NCI-H1417 (cell line): ENCODE data around the gene CENPQ.
"Not testable (repeated sequence)": the region's sequence is repeated elsewhere in the genome, so short reads cannot be mapped to it uniquely, and the experiment has no call there.

Source experiments
- DNase-seq, 3 experiments: peaks; one replicate each; lab custom pipeline; 2025; lab: John Stamatoyannopoulos, UW

Gene CENPQ, protein sequence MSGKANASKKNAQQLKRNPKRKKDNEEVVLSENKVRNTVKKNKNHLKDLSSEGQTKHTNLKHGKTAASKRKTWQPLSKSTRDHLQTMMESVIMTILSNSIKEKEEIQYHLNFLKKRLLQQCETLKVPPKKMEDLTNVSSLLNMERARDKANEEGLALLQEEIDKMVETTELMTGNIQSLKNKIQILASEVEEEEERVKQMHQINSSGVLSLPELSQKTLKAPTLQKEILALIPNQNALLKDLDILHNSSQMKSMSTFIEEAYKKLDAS

DNA sequence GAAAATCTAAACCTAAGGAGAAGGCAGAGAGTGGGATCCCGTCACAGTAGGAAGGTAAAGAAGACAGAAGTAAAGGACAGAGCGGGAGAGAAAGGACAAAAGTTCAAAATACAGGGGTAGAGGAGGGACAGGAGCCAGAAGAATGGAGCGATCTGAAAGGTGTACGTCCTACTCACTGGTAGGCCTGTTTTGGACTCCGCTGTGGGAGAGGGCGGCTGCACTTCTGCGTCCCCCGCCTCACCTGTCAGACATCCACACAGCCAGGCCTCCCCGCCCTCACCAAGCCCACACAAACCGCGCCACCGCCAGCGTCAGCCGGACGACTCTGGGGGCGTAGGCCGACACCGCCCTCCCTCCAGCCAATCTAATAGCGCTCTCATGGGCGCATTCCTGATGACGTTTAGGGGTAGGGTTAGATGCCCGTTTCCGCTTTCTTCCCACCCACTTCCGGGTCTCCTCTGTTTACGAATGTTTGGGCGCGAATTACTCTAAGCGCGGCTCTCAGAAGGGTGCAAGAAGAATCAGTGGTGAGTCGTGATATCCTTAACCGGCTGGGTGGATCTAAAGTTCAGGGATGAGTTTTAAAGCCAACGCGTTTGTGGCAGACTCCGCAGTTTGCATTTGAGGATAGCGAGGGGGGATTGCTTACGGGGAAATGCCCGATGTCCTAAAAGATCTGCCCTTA is at the start of gene CENPQ, which contains the start of gene MMUT:
Gene CENPQ (plus strand): TSS at position 444 of the 685 bp plus-strand sequence. CDS start 6,807 bp downstream, outside the sequence.
Gene MMUT (minus strand): TSS at position 327 of the 685 bp plus-strand sequence. CDS start 3,787 bp downstream, outside the sequence.
- peak; percentile 92 to 97 (median 92) for DNase-seq

DNA sequence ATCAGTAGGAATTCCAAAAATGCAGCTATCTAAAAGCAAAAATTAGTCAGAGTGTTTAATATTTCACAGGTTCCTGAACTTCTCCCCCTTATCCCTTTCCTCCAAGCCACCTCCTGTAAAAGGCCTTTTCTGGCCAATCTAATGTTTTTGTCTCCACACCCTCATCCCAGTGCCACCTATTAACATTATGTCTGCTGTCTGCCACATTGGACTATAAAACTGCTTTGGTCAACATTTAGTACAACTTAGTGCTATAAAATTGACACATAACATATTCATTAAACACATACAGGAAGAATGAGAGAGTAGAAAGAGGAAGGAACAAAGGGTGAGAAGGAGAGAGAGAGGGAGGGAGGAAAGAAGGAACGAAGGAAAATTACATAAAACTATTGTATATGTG is 47.8 kb upstream of the CENPQ start:
- DNase-seq: no peak

- DNase-seq: no peak
Measured at GRCh38 chr6:49416195-49416594, 47.0 kb upstream of the CENPQ start.

- DNase-seq: peak in 1 of 3 experiments; percentile 49
Measured at GRCh38 chr6:49423817-49424216, 39.4 kb upstream of the CENPQ start.

DNA sequence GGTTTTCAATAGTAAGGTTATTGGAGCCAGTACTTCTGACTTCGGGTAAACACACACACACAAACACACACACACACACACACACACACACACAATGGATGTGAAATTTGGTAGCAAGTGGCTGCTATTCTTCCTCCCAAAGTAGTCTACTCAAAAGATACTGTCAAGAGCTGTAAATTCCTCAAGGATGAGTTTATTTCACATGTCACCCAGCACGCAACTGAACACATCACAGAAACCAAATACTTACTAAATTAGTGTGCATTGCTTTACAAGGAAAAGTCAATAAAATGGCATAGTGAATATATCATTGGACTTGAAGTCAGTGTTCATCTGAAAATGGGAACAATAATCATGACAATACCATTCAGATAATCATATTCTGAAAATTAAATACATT is 33.0 kb upstream of the CENPQ start:
- DNase-seq: no peak

- DNase-seq: no peak
Measured at GRCh38 chr6:49430866-49431265, 32.3 kb upstream of the CENPQ start.

DNA sequence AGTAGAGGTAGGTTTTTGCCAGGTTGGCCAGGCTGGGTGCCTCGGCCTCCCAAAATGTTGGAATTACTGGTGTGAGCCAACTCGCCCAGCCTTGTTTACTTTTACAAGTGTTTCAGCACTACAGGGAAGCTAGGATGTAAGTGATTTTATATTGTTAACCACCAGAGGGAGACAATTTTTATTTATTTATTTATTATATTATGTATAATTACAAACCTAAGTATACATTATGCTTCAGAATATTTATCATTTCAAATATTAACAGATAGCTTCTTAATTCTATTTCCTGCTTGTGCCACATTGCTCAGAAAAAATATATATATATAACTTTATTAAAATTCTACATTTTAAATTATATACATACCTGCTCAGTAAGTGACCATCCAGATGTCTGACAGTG is 9.9 kb upstream of the CENPQ start:
- peak in 1 of 3 experiments; percentile 11 for DNase-seq

DNA sequence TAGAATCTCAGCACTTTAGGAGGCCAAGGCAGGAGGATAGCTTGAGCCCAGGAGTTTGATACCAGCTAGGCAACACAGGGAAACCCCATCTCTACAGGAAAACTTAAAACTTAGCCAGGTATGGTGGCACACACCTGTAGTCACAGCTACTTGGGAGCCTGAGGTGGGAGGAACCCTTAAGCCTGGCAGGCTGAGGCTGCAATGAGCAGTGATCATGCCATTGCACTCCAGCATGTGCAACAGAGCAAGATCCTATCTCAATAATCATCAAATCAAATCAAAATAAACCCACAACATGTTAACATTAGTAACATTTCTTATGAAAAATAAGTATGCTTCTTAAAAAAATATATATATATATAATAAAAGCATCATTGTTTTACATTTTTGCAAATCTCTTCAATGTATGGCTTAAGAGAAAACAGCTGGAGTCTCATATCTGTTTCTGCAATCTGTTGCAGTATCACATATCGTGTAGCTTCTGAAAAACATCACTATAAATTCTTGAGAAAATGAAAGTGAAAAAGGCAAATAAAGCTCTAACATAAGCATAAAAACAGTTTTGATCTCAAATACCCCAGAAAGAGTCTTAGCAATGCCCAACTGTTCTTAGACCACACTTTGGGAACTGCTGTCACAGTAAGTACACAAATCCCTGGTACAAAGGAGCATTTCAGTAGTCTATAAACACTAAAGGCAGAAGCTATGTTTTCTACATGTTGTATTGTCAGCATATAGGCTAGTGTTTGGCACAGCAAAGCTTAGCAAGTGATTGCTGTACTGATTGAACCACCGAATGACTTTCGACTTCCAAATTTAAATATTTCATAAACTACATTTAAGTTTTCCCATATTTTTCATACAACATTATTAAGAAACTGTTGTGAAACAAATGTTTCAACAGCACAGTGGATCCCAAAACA is 8.1 kb upstream of the CENPQ start:
- no peak for DNase-seq

GRCh38 chr6:49457771-49458170 is 5.4 kb upstream of the CENPQ start:
- DNase-seq: no peak

DNA sequence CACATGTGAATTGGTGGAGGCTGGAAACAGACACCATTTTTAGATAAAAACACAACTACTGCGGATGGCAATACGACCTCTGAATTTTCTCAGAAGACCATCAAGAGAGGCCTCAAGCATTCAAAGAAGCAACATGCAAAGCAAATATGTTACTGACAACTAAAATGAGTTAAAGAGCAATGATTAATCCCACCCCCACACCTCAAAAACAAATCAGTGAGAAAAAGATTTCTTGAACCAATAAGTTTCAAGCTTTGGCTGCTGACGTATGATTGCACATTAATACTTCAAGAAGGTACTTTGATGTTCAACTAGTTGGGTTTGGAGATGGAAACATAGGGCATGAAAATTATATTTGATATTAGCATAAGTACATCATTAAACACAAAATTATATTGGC is 1.1 kb upstream of the CENPQ start:
- peak in 1 of 3 experiments; percentile 31 for DNase-seq

GRCh38 chr6:49462599-49462926 is 607 bp upstream of the CENPQ start:
- DNase-seq: peak in 2 of 3 experiments; percentile 33 to 62

- no peak for DNase-seq
Measured at GRCh38 chr6:49463612-49463967, 420 bp downstream of the CENPQ start.

- DNase-seq: no peak
Measured at GRCh38 chr6:49464691-49465090, 1.5 kb downstream of the CENPQ start.

- no peak for DNase-seq
Measured at GRCh38 chr6:49468042-49468441, 4.9 kb downstream of the CENPQ start.

DNA sequence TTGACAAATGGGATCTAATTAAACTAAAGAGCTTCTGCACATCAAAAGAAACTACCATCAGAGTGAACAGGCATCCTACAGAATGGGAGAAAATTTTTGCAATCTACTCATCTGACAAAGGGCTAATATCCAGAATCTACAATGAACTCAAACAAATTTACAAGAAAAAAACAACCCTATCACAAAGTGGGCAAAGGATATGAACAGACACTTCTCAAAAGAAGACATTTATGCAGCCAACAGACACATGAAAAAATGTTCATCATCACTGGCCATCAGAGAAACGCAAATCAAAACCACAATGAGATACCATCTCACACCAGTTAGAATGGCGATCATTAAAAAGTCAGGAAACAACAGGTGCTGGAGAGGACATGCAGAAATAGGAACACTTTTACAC is 13.4 kb downstream of the CENPQ start:
- DNase-seq: not testable (repeated sequence)

GRCh38 chr6:49479308-49479970 is 16.3 kb downstream of the CENPQ start:
- DNase-seq: no peak

DNA sequence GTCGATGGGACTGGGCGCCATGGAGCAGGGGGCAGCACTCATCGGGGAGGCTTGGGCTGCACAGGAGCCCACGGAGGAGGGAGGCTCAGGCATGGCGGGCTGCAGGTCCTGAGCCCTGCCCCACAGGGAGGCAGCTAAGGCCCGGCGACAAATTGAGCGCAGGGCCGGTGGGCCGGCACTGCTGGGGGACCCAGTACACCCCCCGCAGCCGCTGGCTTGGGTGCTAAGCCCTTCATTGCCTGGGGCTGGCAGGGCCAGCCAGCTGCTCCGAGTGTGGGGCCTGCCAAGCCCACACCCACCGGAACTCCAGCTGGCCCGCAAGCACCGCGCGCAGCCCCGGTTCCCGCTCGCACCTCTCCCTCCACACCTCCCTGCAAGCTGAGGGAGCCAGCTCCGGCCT is 18.7 kb downstream of the CENPQ start:
- not testable (repeated sequence) for DNase-seq

DNA sequence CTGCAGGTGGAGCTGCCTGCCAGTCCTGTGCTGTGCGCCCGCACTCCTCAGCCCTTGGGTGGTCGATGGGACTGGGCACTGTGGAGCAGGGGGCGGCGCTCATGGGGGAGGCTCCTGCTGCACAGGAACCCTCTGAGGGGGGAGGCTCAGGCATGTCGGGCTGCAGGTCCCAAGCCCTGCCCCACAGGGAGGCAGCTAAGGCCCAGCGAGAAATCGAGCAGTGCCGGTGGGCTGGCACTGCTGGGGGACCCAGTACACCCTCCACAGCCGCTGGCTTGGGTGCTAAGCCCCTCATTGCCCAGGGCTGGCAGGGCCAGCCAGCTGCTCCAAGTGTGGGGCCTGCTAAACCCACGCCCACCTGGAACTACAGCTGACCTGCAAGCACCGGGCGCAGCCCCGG is 20.2 kb downstream of the CENPQ start:
- DNase-seq: not testable (repeated sequence)

GRCh38 chr6:49490633-49491032 is 27.5 kb downstream of the CENPQ start:
- no peak for DNase-seq

DNA sequence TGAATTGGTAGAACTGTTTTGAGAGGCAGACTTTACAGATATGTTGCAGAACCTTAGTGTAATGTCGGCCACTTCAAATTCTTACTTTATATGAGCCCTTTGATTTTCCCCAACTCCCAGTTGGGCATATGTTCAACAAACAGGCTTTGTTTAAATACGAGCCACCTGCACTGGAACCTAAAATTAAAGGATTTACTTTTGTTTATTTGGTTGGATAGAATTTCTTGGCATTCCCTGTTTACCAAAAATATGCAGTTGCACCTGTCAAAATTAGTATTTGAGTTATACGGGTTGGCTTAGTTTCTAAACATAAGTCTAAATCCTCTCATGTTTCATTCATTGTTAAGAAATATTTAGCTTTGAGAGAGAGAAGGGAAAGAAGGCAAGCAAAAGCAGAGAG is 34.1 kb downstream of the CENPQ start:
- peak in 2 of 3 experiments; percentile 6 to 63 for DNase-seq

DNA sequence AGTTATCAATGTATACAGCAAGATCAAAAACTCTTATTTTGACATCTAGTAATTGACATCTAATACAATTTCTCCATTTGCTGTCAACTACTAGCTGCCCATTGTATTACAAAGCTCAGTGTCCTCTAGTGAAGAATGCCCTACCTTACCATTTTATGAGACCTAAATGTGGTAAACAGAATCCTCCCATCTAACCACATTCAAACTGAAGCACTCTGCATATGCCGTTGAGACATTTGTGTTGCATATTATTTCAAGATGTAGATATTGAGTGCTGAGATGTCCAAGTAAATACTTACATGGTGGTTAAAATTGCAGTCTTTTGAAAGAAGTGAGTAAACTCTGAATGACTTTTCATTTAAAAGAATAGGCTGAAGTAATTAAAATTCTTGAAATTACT is 36.0 kb downstream of the CENPQ start:
- no peak for DNase-seq

GRCh38 chr6:49499623-49500022 is 36.5 kb downstream of the CENPQ start, which contains the start of gene GLYATL3:
GLYATL3 (plus strand) TSS chr6:49499923; CDS start chr6:49511991, 12,068 bp downstream.
- DNase-seq: peak in 2 of 3 experiments; percentile 9 to 29
